LoVo (cell line): ENCODE data around the gene ECHDC3.
A peak's percentile ranks its signal among the peaks of the same experiment; 100 is the strongest.
"Not testable (repeated sequence)": the region's sequence is repeated elsewhere in the genome, so short reads cannot be mapped to it uniquely, and the experiment has no call there.

Experiments
- DNase-seq: peaks from one replicate; pipeline ENCODE4 v3.0.0-alpha.2; 2016; ENCODE audit warnings: low spot score

Gene ECHDC3

GRCh38 chr10:11715815-11716494, 26.2 kb upstream of the ECHDC3 start:
- peak; percentile 40 for DNase-seq

- no peak for DNase-seq
Observed at GRCh38 chr10:11716686-11717085, 25.5 kb upstream of the ECHDC3 start.

- DNase-seq: peak; percentile 62
Observed at GRCh38 chr10:11719496-11720259, 22.5 kb upstream of the ECHDC3 start.

- no peak for DNase-seq
Observed at GRCh38 chr10:11720260-11720741, 21.9 kb upstream of the ECHDC3 start.

GRCh38 chr10:11721806-11722205, 20.4 kb upstream of the ECHDC3 start:
- no peak for DNase-seq

- DNase-seq: no peak
Observed at GRCh38 chr10:11723359-11723758, 18.8 kb upstream of the ECHDC3 start.

GRCh38 chr10:11724938-11725776, 17.0 kb upstream of the ECHDC3 start:
- peak; percentile 54 for DNase-seq

- DNase-seq: no peak
Observed at GRCh38 chr10:11725912-11726311, 16.3 kb upstream of the ECHDC3 start.

GRCh38 chr10:11727563-11727962, 14.6 kb upstream of the ECHDC3 start:
- no peak for DNase-seq

- no peak for DNase-seq
Observed at GRCh38 chr10:11728353-11728752, 13.8 kb upstream of the ECHDC3 start.

GRCh38 chr10:11729790-11730315, 12.3 kb upstream of the ECHDC3 start:
- DNase-seq: no peak

GRCh38 chr10:11730779-11731178, 11.4 kb upstream of the ECHDC3 start:
- no peak for DNase-seq

- DNase-seq: not testable (repeated sequence)
Observed at GRCh38 chr10:11736767-11737166, 5.4 kb upstream of the ECHDC3 start.

GRCh38 chr10:11737258-11738032, 4.7 kb upstream of the ECHDC3 start:
- DNase-seq: not testable (repeated sequence)

- no peak for DNase-seq
Observed at GRCh38 chr10:11740907-11741306, 1.3 kb upstream of the ECHDC3 start.

GRCh38 chr10:11741608-11742007, 574 bp upstream of the ECHDC3 start:
- DNase-seq: no peak

- DNase-seq: no peak
Observed at GRCh38 chr10:11742779-11743298, 657 bp downstream of the ECHDC3 start.

GRCh38 chr10:11743461-11744338, 1.5 kb downstream of the ECHDC3 start:
- no peak for DNase-seq

GRCh38 chr10:11745045-11745444, 2.9 kb downstream of the ECHDC3 start:
- no peak for DNase-seq

GRCh38 chr10:11746883-11747539, 4.8 kb downstream of the ECHDC3 start:
- no peak for DNase-seq
